ENCODE results near the gene GUCA2A. TPM values are rescaled to one million over a fixed set of nuclear protein-coding genes. Genes with fewer than 3 reads are reported as not detected.

Gene GUCA2A
- total RNA-seq, 1 donor from 2014 or later, result not detected

DNA sequence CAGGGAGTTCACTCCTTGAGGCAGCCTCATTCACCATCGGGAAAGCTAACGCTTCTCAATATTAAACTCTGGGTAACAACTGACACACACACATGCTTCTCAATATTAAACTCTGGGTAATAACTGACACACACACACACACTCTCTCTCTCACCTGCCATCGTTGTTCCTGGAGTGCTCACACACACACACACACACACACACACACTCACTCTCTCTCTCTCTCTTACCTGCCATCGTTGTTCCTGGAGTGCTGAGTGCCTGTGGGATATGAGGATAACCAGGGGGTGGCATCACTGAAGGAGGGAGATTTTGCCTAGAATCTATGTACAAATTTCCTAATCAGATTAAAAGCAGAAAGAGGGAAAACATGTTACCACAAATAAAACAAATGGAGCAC is 17.1 kb upstream of the GUCA2A start:
- Histone ChIP-seq H3K4me3 (no peak overlapping the region), H3K36me3 (peaks cover 30% of the 10 kb centered on the region), H3K9me3 (replicated peaks) (no peaks in the 10 kb centered on the region), H3K4me1 (peaks cover 26% of the 10 kb centered on the region), H3K27ac (replicated peaks) (no peak overlapping the region), H3K27me3 (ENCODE audit: low read depth) (no peaks in the 10 kb centered on the region)
- DNase-seq, result no peak
- intact Hi-C loops (cut with micrococcal nuclease), result no loop called here
- TF ChIP-seq, protein P1, sequence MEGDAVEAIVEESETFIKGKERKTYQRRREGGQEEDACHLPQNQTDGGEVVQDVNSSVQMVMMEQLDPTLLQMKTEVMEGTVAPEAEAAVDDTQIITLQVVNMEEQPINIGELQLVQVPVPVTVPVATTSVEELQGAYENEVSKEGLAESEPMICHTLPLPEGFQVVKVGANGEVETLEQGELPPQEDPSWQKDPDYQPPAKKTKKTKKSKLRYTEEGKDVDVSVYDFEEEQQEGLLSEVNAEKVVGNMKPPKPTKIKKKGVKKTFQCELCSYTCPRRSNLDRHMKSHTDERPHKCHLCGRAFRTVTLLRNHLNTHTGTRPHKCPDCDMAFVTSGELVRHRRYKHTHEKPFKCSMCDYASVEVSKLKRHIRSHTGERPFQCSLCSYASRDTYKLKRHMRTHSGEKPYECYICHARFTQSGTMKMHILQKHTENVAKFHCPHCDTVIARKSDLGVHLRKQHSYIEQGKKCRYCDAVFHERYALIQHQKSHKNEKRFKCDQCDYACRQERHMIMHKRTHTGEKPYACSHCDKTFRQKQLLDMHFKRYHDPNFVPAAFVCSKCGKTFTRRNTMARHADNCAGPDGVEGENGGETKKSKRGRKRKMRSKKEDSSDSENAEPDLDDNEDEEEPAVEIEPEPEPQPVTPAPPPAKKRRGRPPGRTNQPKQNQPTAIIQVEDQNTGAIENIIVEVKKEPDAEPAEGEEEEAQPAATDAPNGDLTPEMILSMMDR (IDR thresholded peaks at IDR 0.05; ENCODE audit: borderline replicate concordance), result no peak

DNA sequence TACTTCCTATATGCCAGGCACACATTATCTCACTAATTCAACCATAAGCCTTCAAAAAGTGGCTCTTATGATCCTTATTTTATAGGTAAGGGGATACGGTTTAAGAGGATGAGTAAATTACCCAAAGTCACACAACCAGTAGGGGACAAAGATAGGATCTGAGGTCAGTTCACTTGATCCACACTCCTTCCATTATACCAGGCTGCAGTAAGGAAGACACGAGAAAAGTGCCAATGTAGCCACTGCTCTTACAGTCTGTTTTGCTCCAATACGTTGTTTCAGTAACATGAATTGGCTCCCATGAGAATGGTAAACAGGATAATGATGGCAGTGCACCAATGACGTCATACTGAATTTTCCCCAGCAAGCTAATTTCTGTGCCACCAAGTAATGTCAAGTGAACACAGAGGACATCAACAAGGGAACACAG is 15.4 kb upstream of the GUCA2A start:
- DNase-seq, result no peak
- Histone ChIP-seq H3K36me3 (peaks cover 21% of the 10 kb centered on the region), H3K4me3 (no peak overlapping the region), H3K27me3 (ENCODE audit: low read depth) (no peaks in the 10 kb centered on the region), H3K9me3 (replicated peaks) (no peaks in the 10 kb centered on the region), H3K4me1 (peaks cover 26% of the 10 kb centered on the region), H3K27ac (replicated peaks) (no peak overlapping the region)
- TF ChIP-seq, protein P1 (IDR thresholded peaks at IDR 0.05; ENCODE audit: borderline replicate concordance), result no peak
- intact Hi-C loops (cut with micrococcal nuclease), result no loop called here

DNA sequence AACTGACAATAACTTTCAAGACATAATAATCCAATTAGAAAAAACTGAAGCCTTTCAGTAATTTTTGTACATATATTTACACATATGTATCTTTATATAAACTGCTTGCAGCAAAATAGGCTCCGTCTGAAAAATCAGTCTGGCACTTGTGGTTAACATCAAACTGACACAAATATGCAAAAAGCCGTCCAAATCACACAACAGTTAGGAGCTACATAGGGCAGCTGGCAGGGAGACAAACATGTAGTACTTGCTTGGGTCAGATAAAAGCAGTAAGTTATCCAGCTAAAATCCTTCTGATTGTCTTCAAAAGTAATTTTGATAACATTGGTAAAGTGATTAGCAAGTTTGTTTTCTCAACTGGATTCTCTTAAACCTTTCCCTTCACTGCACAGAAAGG is 14.7 kb upstream of the GUCA2A start:
- peaks cover 29% of the 10 kb centered on the region for H3K4me1 ChIP-seq
- H3K36me3 ChIP-seq, result peaks cover 15% of the 10 kb centered on the region
- no peak for DNase-seq
- no peak overlapping the region for H3K27ac ChIP-seq (replicated peaks)
- TF ChIP-seq, protein P1 (IDR thresholded peaks at IDR 0.05; ENCODE audit: borderline replicate concordance), result no peak
- no peak overlapping the region for H3K4me3 ChIP-seq
- intact Hi-C loops (cut with micrococcal nuclease), result no loop called here
- H3K27me3 ChIP-seq (ENCODE audit: low read depth), result no peaks in the 10 kb centered on the region
- H3K9me3 ChIP-seq (replicated peaks), result no peaks in the 10 kb centered on the region

DNA sequence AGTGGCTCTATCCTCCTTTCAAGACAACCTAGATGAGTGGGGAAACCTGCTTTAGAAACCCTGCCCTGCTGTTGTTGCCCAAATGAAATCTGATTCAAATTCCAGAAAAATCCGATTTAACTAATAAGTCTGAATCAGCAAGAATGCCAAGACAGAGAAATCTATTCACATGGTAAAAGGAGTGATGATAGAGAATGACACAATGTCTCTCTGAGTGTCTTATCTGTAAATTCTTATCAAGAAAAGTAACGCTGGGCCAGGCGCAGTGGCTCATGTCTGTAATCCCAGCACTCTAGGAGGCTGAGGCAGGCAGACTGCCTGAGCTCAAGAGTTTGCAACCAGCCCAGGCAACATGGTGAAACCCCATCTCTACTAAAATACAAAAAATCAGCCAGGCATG is 13.7 kb upstream of the GUCA2A start:
- DNase-seq, result no peak
- H3K27me3 ChIP-seq (ENCODE audit: low read depth), result no peaks in the 10 kb centered on the region
- TF ChIP-seq, protein P1 (IDR thresholded peaks at IDR 0.05; ENCODE audit: borderline replicate concordance), result no peak
- H3K4me1 ChIP-seq, result peaks cover 39% of the 10 kb centered on the region
- no peaks in the 10 kb centered on the region for H3K9me3 ChIP-seq (replicated peaks)
- H3K4me3 ChIP-seq, result no peak overlapping the region
- peaks cover 15% of the 10 kb centered on the region for H3K36me3 ChIP-seq
- peak overlapping the region; percentile 17 for H3K27ac ChIP-seq (replicated peaks)
- intact Hi-C loops (cut with micrococcal nuclease), result no loop called here

DNA sequence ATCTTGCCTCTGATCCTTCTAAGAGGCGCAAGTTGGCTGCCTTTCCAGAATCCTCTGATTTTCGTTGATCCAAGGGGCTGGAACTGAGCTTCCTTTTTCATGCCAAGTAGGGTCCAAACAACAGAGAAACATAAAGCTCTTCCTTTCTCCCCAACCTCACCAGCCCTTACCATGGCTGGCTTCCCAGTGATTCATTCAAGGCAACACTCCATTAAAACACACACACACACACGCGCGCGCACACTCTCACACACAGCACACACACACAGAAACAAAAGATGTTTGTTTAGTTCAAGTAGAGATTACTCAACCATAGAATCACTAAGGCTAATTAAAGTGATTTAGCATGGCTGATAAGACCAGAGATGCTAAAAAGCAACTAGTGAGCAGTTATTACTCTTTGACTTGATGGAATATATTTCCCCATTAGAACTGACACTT is 13.0 kb upstream of the GUCA2A start:
- no peak overlapping the region for H3K27ac ChIP-seq (replicated peaks)
- H3K36me3 ChIP-seq, result peaks cover 15% of the 10 kb centered on the region
- no peaks in the 10 kb centered on the region for H3K9me3 ChIP-seq (replicated peaks)
- TF ChIP-seq, protein P1 (IDR thresholded peaks at IDR 0.05; ENCODE audit: borderline replicate concordance), result no peak
- H3K4me1 ChIP-seq, result peaks cover 46% of the 10 kb centered on the region
- DNase-seq, result no peak
- intact Hi-C loops (cut with micrococcal nuclease), result no loop called here
- H3K4me3 ChIP-seq, result no peak overlapping the region
- H3K27me3 ChIP-seq (ENCODE audit: low read depth), result no peaks in the 10 kb centered on the region
